PC-3 (cell line): ENCODE results near the gene FASLG. TPM values are rescaled to one million over a fixed set of nuclear protein-coding genes. Genes with fewer than 3 reads are reported as not detected.

Experiments
- ATAC-seq: fragments of 200-7000 bp; cut with Tn5 transposase; 2 replicates; pipeline ENCODE4 v1.9.1; 2020; ENCODE audit warnings: mild to moderate bottlenecking, moderate library complexity
- BruUV-seq: library from RNA; stranded (reverse); fragments of 400-500 nt; replicated peaks from 2 replicates; lab custom pipeline; 2021; lab: Mats Ljungman, UMichigan
- CTCF ChIA-PET: fragments of 300-600 bp; sonication (Branson Sonifier 250); formaldehyde crosslinking; loops from one replicate; lab custom pipeline; 2022; ENCODE audit warnings: antibody characterized with exemption; lab: Charles Lee
- POLR2A ChIA-PET: fragments of 300-600 bp; sonication (Branson Sonifier 250); formaldehyde crosslinking; loops from one replicate; lab custom pipeline; 2022; ENCODE audit warnings: antibody characterized with exemption; ENCODE audit not compliant: unreplicated experiment; lab: Charles Lee
- DNase-seq: peaks from one replicate; pipeline ENCODE4 v3.0.0-alpha.2; 2015
- H2AFZ ChIP-seq: fragments of 300-600 bp; sonication (generic); 2 replicates; pipeline ENCODE4 v1.6.0; 2016; ENCODE audit warnings: antibody characterized with exemption, low read length
- H3F3A ChIP-seq: fragments of 300-600 bp; sonication (generic); one replicate; pipeline ENCODE4 v1.6.0; 2017; ENCODE audit warnings: antibody characterized with exemption, low read length, control low read depth, mild to moderate bottlenecking; ENCODE audit not compliant: unreplicated experiment
- H3K27ac ChIP-seq: fragments of 300-600 bp; sonication (generic); 2 replicates; pipeline ENCODE4 v1.5.1; 2016; ENCODE audit warnings: mild to moderate bottlenecking, low read length
- H3K27me3 ChIP-seq: fragments of 300-600 bp; sonication (generic); 2 replicates; pipeline ENCODE4 v1.6.1; 2016; ENCODE audit warnings: low read length, mixed read lengths
- H3K36me3 ChIP-seq: fragments of 300-600 bp; sonication (generic); 2 replicates; pipeline ENCODE4 v1.6.1; 2016; ENCODE audit warnings: low read depth, mixed run types, low read length, mixed read lengths
- H3K4me1 ChIP-seq: fragments of 300-600 bp; sonication (generic); 2 replicates; pipeline ENCODE4 v1.5.1; 2016; ENCODE audit warnings: low read length; ENCODE audit not compliant: insufficient read depth
- H3K4me2 ChIP-seq: fragments of 300-600 bp; sonication (generic); 2 replicates; pipeline ENCODE4 v1.6.0; 2016; ENCODE audit warnings: low read length
- H3K4me3 ChIP-seq: fragments of 300-600 bp; sonication (generic); 2 replicates; pipeline ENCODE4 v1.5.1; 2016; ENCODE audit warnings: mild to moderate bottlenecking, low read length, mixed read lengths
- H3K79me2 ChIP-seq: fragments of 300-600 bp; sonication (generic); 2 replicates; pipeline ENCODE4 v1.6.1; 2017; ENCODE audit warnings: low read length, mixed read lengths
- H3K9ac ChIP-seq: fragments of 300-600 bp; sonication (generic); 2 replicates; pipeline ENCODE4 v1.6.0; 2016; ENCODE audit warnings: mild to moderate bottlenecking, low read length
- H3K9me2 ChIP-seq: fragments of 300-600 bp; sonication (generic); replicated peaks from 2 replicates; pipeline ENCODE4 v1.6.1; 2016; ENCODE audit warnings: mixed run types, low read length, mixed read lengths
- H3K9me3 ChIP-seq: fragments of 300-600 bp; sonication (generic); 2 replicates; pipeline ENCODE4 v1.6.1; 2016; ENCODE audit warnings: low read length, mixed read lengths
- H4K20me1 ChIP-seq: fragments of 300-600 bp; sonication (generic); 2 replicates; pipeline ENCODE4 v1.6.1; 2016; ENCODE audit warnings: low read length, mixed read lengths
- CTCF ChIP-seq: fragments of 300-600 bp; sonication (generic); conservative IDR thresholded peaks from 2 replicates; pipeline ENCODE4 v1.5.1; 2017; ENCODE audit warnings: antibody characterized with exemption, low read depth, mild to moderate bottlenecking, low read length
- EZH2 ChIP-seq: fragments of 300-600 bp; sonication (generic); IDR thresholded peaks from one replicate; pipeline ENCODE4 v1.6.1; 2017; ENCODE audit warnings: antibody characterized with exemption, mild to moderate bottlenecking, low read length; ENCODE audit not compliant: unreplicated experiment
- EZH2phosphoT487 ChIP-seq: fragments of 300-600 bp; sonication (generic); IDR thresholded peaks from 2 replicates; pipeline ENCODE4 v1.6.1; 2018; ENCODE audit warnings: mild to moderate bottlenecking, antibody characterized with exemption, low read length, borderline replicate concordance
- intact Hi-C: fragments of 100-400 bp; cut with micrococcal nuclease; formaldehyde crosslinking; loops from 2 replicates; pipeline ENCODE4 v1.9.0; 2023
- total RNA-seq: library from RNA; depleted of rRNA; stranded (reverse); fragments of >200 nt; gene quantifications from 2 replicates; pipeline ENCODE4 v1.2.3, GENCODE V29; 2014

The FASLG gene
- total RNA-seq, 1 experiment from 2014 or later, result 0.04 TPM

- CTCF ChIA-PET, result no interaction called here
- H3K9ac ChIP-seq, result no peak overlapping the region
- H2AFZ ChIP-seq, result no peak overlapping the region
- peak; percentile 76 for DNase-seq
- POLR2A ChIA-PET, result no interaction called here
- no peak overlapping the region for H3K4me2 ChIP-seq
- intact Hi-C loops, result loop anchor here (5.0 kb wide), 1 partner anchor 44 kb away; no protein-coding TSS in a partner anchor
- peaks cover 6% of the 10 kb centered on the region for H3K4me1 ChIP-seq
- H3K9me2 ChIP-seq, result 0 out of 2 replicates have a peak, but pooled peaks cover 7% of the 10 kb centered on the region
- no peaks in the 10 kb centered on the region for H3K79me2 ChIP-seq
- TF ChIP-seq CTCF, result no peak
- TF ChIP-seq EZH2, result no peak
- no peak for TF ChIP-seq EZH2phosphoT487
- BruUV-seq, result no TSS peak
- no peaks in the 10 kb centered on the region for H4K20me1 ChIP-seq
- H3K9me3 ChIP-seq, result no peaks in the 10 kb centered on the region
- H3K27me3 ChIP-seq, result no peaks in the 10 kb centered on the region
- no peak for ATAC-seq
- no peak overlapping the region for H3K27ac ChIP-seq
- no peaks in the 10 kb centered on the region for H3F3A ChIP-seq
- H3K36me3 ChIP-seq, result no peaks in the 10 kb centered on the region
- H3K4me3 ChIP-seq, result no peak overlapping the region
These were observed 4.8 kb downstream of the FASLG start for GRCh38 chr1:172663732-172664131.

GRCh38 chr1:172668097-172668496, 9.2 kb downstream of the FASLG start:
- no peaks in the 10 kb centered on the region for H4K20me1 ChIP-seq
- no peak overlapping the region for H2AFZ ChIP-seq
- H3K9me2 ChIP-seq, result 0 out of 2 replicates have a peak, but pooled peaks cover 7% of the 10 kb centered on the region
- no peak for TF ChIP-seq EZH2
- TF ChIP-seq EZH2phosphoT487, result no peak
- no peak for TF ChIP-seq CTCF
- ChIA-PET CTCF (no interaction called here), POLR2A (interaction anchor here (0.6 kb wide), 1 partner anchor 28 kb away, joined by 5 read pairs; no protein-coding TSS in a partner anchor)
- peaks cover 15% of the 10 kb centered on the region for H3K4me1 ChIP-seq
- H3K9ac ChIP-seq, result no peak overlapping the region
- no peaks in the 10 kb centered on the region for H3F3A ChIP-seq
- BruUV-seq, result no TSS peak
- no peaks in the 10 kb centered on the region for H3K27me3 ChIP-seq
- intact Hi-C loops, result no loop called here
- ATAC-seq (no peak), DNase-seq (no peak)
- no peak overlapping the region for H3K4me2 ChIP-seq
- no peaks in the 10 kb centered on the region for H3K79me2 ChIP-seq
- H3K27ac ChIP-seq, result no peak overlapping the region
- H3K9me3 ChIP-seq, result no peaks in the 10 kb centered on the region
- no peak overlapping the region for H3K4me3 ChIP-seq
- no peaks in the 10 kb centered on the region for H3K36me3 ChIP-seq

DNA sequence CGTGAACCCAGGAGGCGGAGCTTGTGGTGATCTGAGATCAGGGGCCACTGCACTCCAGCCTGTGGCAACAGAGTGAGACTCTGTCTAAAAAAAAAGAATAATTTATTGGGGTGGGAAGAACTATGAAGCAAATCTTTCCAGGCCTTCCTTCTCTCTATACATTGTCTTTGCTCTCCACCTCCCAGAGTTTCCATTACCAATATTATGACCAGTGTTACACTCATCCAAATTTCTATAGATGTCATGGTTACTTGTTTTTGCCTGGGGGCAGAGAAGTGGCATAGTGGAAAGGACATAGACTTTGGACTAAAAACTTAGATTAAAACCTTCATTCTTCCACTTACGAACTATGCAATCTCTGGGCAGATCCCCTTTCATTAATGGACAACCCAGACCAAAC, 10.1 kb downstream of the FASLG start:
- H4K20me1 ChIP-seq, result no peaks in the 10 kb centered on the region
- H3K4me2 ChIP-seq, result no peak overlapping the region
- TF ChIP-seq EZH2, result no peak
- TF ChIP-seq EZH2phosphoT487, result no peak
- no peak for TF ChIP-seq CTCF
- H3K9me3 ChIP-seq, result no peaks in the 10 kb centered on the region
- 0 out of 2 replicates have a peak, but pooled peaks cover 7% of the 10 kb centered on the region for H3K9me2 ChIP-seq
- ChIA-PET POLR2A (interaction anchor here (0.6 kb wide), 1 partner anchor 29 kb away, joined by 5 read pairs; no protein-coding TSS in a partner anchor), CTCF (no interaction called here)
- no peak overlapping the region for H3K9ac ChIP-seq
- no peak overlapping the region for H2AFZ ChIP-seq
- intact Hi-C loops, result no loop called here
- BruUV-seq, result no TSS peak
- DNase-seq (peak; percentile 25), ATAC-seq (no peak)
- H3K4me3 ChIP-seq, result no peak overlapping the region
- H3K4me1 ChIP-seq, result peaks cover 14% of the 10 kb centered on the region
- H3K79me2 ChIP-seq, result no peaks in the 10 kb centered on the region
- H3K36me3 ChIP-seq, result no peaks in the 10 kb centered on the region
- H3K27me3 ChIP-seq, result no peaks in the 10 kb centered on the region
- H3K27ac ChIP-seq, result no peak overlapping the region
- H3F3A ChIP-seq, result no peaks in the 10 kb centered on the region
